Stimulated activated CD4-positive, alpha-beta T cell treated with anti-CD3 and anti-CD28 coated beads, Interleukin-4, amount 100 ng/mL, for 24 hours (primary cell): ENCODE data around the gene CLMP.

ENCODE experiments used
- DNase-seq: peaks from one replicate; pipeline ENCODE4 v3.0.0-alpha.2; 2020

Gene CLMP

GRCh38 chr11:123052901-123053721, 141.9 kb downstream of the CLMP start:
- DNase-seq: no peak

DNA sequence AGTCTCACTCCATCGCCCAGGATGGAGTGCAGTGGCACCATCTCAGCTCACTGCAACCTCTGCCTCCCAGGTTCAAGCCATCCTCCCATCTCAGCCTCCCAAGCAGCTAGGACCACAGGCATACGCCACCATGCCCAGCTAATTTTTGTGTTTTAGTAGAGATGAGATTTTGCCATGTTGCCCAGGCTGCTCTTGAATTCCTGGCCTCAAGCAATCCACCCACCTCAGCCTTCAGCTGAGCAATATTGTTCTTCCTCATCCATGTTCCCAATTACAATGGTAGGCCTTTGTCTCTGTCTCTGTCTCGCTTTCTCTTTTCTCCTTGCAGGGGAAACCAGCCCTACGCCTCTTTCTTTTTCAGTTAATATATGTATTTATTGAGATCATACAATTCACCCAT, 143.4 kb downstream of the CLMP start:
- DNase-seq: no peak

DNA sequence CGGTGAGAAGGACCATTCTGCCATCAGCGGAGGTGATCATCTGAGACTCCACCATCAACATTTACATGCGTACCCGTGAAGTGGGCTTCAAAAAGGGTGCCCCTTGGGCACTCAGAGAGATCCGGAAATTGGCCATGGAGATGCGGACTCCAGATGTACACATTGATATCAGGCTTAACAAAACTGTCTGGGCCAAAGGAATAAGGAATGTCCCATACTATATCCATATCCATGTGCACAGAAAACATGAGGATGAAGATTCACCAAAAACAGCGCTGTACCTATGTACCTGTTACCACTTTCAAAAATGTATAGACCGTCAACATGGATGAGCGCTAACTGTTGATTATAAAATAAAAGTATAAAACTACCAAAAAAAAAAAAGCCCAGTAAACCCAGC, 143.9 kb downstream of the CLMP start:
- DNase-seq: no peak

DNA sequence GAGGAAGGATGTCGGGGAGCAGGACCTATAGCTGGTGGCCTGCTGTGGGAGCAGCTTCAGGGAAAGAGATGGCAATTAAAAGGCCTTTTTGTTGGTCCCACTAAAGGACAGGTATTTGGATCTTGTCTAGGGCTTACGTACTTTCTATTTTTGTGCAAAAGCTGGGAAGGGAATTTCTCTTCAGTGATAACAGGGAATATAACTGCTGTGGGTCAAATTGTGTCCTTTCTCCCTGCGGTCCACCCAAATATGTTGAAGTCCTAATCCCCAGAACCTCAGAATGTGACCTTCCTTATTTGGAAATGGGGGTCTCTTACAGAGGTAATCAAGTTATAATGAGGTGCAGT, 147.1 kb downstream of the CLMP start:
- DNase-seq: no peak

- no peak for DNase-seq
These were observed 147.6 kb downstream of the CLMP start for GRCh38 chr11:123047266-123047946.

DNA sequence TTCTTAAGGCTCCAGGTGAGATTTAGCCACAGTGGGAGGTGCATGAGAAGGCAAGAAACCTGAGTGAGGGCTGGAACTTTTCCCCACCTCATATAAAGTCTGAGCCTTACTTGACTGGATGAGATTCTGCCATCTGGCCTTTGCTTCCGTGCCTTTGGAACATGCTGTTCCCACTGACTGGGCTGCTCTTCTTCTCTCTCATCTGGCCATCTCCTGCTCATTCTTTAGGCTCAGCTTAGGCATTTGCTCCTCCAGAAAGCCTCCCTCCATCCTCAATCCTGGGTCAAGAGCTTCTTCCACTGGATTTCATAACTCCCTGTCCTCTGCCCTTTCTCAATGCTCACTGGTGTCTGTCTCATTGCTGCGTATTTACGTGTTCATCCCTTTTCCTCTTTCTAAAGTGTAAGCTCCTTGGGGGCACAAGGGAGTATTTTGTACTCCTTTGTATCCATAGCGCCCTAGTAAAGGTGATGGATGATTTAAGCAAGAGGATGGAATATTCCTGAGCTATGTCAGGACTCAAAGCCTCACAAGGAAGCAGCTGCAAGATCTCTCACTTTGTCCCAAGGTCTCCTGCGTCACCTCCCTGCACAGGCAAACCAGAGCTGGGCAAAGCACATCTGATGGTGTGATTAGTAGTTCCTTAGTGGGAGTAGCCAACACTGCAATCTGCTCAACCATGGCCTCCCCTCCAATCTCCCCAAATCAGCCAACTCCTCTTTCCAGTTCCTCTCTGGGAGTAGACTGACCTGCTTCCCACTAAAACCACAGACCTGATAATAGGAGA, 148.4 kb downstream of the CLMP start:
- DNase-seq: no peak

DNA sequence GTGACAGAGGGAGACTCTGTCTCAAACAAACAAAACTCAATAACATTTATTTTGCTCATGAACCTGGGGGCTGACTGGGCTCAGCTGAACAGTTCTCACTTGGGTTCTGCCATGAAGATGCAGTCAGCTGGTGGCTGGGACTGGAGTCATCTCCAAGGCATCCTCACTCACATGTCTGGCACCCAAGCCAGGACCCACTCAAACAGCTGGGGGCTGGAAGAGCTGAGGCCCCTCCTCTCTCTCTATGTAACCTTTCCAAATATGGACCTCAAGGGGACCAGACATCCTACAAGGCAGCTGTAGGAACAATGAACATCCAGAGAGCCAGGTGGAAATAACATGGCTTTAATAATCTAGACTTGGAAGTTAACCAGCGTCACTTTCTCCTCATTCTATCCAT, 149.9 kb downstream of the CLMP start:
- no peak for DNase-seq

DNA sequence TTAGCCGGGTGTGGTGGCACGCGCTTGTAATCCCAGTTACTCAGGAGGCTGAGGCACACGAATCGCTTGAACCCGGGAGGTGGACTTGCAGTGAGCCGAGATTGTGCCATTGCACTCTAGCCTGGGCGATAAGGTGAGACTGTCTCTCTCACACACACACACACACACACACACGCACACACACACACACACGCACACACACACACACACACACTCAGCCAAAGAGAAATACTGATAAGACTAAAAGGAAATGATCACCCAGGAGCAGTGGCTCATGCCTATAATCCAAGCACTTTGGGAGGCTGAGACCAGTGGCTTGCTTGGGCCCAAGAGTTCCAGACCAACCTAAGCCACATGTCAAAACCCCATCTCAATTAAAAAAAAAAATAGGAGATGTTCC, 153.9 kb downstream of the CLMP start:
- DNase-seq: no peak

GRCh38 chr11:123040111-123040432, 155.0 kb downstream of the CLMP start:
- no peak for DNase-seq

GRCh38 chr11:123035831-123036230, 159.2 kb downstream of the CLMP start:
- no peak for DNase-seq

DNA sequence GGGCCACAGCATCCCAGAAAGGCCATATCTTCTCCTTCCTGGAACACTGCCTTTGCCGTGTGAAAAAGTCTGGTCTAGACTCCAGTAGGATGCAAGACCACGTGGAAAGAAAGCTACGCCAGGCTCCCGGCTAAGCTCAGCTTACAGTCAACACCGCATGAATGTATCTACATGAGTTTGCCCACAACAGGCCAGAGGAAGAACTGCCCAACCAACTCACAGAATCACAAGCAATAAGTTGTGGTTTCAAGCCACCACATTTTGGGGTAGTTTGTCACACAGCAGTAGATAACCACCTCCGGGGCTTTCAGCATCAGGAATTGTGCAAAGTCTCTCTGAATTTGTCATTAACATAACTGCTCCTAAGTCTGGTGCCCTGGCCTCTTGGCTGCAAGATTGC, 160.5 kb downstream of the CLMP start:
- no peak for DNase-seq

DNA sequence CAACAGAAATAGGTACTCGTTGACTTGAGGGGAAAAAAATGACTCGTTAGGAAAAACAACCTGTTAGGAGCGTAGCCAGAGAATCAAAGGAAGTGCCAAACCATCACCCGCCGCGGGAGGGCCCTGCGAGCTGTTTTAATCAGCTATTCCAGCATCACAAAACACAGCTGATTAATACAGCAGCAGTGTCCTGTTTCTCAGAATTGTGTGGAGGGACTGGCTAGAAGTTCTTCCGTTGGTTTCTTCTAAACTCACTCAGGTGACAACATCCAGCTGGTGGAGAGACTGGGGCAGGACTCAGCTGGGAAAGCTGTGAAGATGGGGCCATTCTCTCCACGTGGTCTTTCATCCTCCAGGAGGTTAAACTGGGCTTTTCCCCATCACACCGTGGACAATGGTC, 161.2 kb downstream of the CLMP start:
- DNase-seq: no peak

DNA sequence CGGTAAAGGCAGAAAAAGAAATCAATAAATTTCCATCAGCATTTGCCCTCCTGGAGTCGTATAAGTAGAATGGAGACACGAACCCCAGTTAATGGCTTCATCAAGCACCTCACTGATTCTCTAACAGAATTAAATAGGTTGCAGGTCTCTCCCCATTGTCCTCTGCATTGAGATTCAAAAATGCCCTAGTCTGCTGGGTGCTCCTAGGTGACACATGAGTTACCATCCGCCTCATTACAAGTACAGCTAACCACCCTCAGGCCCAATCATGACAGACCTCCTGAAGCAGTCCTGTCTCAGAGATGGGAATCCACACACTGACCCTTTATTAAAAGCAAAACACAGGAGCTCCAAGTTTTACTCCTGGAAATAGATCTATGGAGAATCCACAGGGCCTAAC, 164.5 kb downstream of the CLMP start:
- no peak for DNase-seq

- DNase-seq: peak; percentile 23
These were observed 174.1 kb downstream of the CLMP start for GRCh38 chr11:123020968-123021367.
